GM19328 (cell line): ENCODE measurements around the gene DHX58.

Experiments used
- ATAC-seq: cut with Tn5 transposase; IDR thresholded peaks from one replicate; pipeline ENCODE4 v1.9.1; 2021; ENCODE audit warnings: mild to moderate bottlenecking, moderate library complexity; ENCODE audit not compliant: unreplicated experiment

Gene DHX58

DNA sequence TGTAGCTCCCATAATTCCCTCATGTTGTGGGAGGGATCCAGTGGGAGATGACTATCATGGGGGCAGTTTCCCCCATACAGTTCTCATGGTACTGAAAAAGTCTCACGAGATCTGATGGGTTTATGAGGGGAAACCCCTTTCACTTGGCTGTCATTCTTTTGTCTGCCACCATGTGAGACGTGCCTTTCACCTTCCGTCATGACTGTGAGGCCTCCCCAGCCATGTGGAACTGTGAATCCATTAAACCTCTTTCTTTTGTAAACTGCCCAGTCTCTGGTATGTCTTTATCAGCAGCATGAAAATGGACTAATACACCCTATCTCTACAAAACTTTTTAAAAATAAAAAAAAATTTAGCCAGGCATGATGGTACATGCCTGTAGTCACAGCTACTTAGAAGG is 55.9 kb downstream of the DHX58 start:
- ATAC-seq: no peak

- ATAC-seq: no peak
These were observed 57.0 kb downstream of the DHX58 start for GRCh38 chr17:42055496-42055895.

- no peak for ATAC-seq
These were observed 57.5 kb downstream of the DHX58 start for GRCh38 chr17:42055027-42055426.

DNA sequence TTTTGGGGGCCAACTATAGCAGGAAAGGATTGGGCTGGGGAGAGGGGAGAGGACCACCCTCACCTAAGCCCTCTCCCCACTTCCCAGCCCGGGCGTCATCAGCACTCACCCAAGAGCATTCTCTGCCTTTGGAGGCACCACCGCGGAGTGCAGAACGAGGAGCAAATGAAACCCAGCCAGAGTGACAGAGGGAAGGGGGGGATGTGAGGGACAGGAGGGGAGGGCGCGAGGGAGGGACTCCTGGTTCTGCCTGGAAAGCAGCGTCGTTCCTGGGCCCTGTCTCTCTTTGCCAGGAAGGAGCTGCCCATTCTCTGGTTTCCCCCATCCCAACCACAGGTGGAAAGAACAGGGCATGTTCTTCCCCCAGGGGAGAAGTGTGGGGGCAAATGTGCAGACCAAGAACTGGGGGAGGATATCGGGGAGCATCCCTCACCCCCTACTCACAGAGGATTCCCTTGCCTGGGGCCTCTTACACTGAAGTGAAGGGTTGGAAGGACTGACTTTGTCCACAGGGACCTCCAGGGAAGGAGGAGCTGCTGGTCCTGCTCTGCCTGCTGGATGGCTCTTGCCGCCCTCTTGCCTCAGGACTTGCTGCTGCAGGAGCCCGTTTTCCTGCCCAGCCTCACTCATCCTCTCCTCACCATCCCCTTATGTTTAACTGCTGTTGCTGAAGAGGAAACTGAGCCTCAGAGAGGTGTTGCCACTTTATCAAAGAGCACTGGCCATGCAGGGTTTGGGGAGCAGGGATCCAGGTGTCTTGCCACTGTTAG is 58.6 kb downstream of the DHX58 start:
- no peak for ATAC-seq

DNA sequence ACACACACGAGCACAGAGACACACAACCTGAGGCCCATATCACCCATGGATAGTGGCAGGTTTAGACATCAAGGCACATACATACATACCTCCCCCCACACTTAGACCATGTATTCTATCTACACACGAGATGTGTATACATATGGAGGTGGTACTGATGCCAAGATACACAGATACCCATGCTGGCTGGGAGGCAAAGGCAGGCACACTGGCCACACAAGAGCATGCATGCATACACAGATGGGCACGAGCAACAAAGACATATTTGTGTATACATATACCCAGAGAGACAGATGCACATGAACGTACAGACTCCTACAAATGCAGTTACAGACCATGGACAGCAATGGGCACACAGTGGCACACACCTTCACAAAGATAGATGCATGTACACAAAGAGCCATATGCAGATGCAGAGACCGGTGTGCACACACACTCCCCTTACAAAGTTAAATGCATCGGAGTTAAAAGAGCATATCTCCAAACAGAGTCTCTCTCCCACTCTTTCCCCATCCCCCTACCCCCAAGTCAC is 60.1 kb downstream of the DHX58 start:
- ATAC-seq: no peak

- no peak for ATAC-seq
These were observed 60.9 kb downstream of the DHX58 start for GRCh38 chr17:42051645-42052044.
